Calu3 (cell line): ENCODE data around the gene GEMIN7. TPM values are rescaled to one million over a fixed set of nuclear protein-coding genes. Genes with fewer than 3 reads are reported as not detected.

ENCODE experiments used
- Bru-seq: library from RNA; stranded (reverse); fragments of 400-500 nt; gene quantifications from one replicate; lab custom pipeline; 2021; lab: Mats Ljungman, UMichigan
- BruChase-seq, 2 experiments: library from RNA; stranded (reverse); fragments of 400-500 nt; gene quantifications; one replicate each; lab custom pipeline; 2021; lab: Mats Ljungman, UMichigan
- BruUV-seq: library from RNA; stranded (reverse); fragments of 400-500 nt; replicated peaks from 2 replicates; lab custom pipeline; 2021; lab: Mats Ljungman, UMichigan
- CTCF ChIA-PET: fragments of 300-600 bp; sonication (Branson Sonifier 250); formaldehyde crosslinking; loops from one replicate; lab custom pipeline; 2022; ENCODE audit warnings: antibody characterized with exemption; lab: Charles Lee
- DNase-seq: peaks from one replicate; pipeline ENCODE4 v3.0.0; 2022
- H3K27ac Mint-ChIP-seq: one replicate; pipeline ENCODE4 v1.8.0; 2022; ENCODE audit warnings: mixed read lengths; ENCODE audit not compliant: unreplicated experiment
- H3K27me3 Mint-ChIP-seq: one replicate; pipeline ENCODE4 v1.8.0; 2022; ENCODE audit warnings: mixed read lengths; ENCODE audit not compliant: unreplicated experiment
- H3K36me3 Mint-ChIP-seq: one replicate; pipeline ENCODE4 v1.8.0; 2022; ENCODE audit warnings: mild to moderate bottlenecking, moderate library complexity, mixed read lengths; ENCODE audit not compliant: insufficient read depth, unreplicated experiment
- H3K4me1 Mint-ChIP-seq: one replicate; pipeline ENCODE4 v1.8.0; 2022; ENCODE audit warnings: mild to moderate bottlenecking, low read depth, mixed read lengths; ENCODE audit not compliant: unreplicated experiment
- H3K4me3 Mint-ChIP-seq: one replicate; pipeline ENCODE4 v1.8.0; 2022; ENCODE audit warnings: mild to moderate bottlenecking, low read depth, moderate library complexity, mixed read lengths; ENCODE audit not compliant: unreplicated experiment
- H3K9me3 Mint-ChIP-seq: one replicate; pipeline ENCODE4 v1.8.0; 2022; ENCODE audit warnings: low read depth, mixed read lengths; ENCODE audit not compliant: unreplicated experiment
- CTCF ChIP-seq: fragments of 200-600 bp; IDR thresholded peaks from one replicate; pipeline ENCODE4 v1.8.0; 2022; ENCODE audit warnings: antibody characterized with exemption; ENCODE audit not compliant: unreplicated experiment
- intact Hi-C: fragments of 100-400 bp; cut with micrococcal nuclease; formaldehyde crosslinking; loops from one replicate; pipeline ENCODE4 v1.10.0; 2022; ENCODE audit not compliant: unreplicated experiment
- long read RNA-seq: library from polyadenylated mRNA; stranded (forward); transcript quantifications from one replicate; pipeline ENCODE4 v2.0.0, GENCODE V29; 2022
- total RNA-seq: library from RNA; stranded (reverse); gene quantifications from 2 replicates; pipeline ENCODE4 v1.2.3, GENCODE V29; 2022

The GEMIN7 gene
- total RNA-seq (36.0 and 42.0 TPM in 2 replicates), Bru-seq, nascent RNA (percentile 79 among the genes with signal in this experiment), BruChase-seq, experiment 1, labeled RNA remaining after a 6-hour chase (percentile 83 among the genes with signal in this experiment), BruChase-seq, experiment 2, labeled RNA remaining after a 2-hour chase (percentile 88 among the genes with signal in this experiment)
- long read RNA-seq, transcript GEMIN7-202 (2 exons, 716 nt): major isoform, 19 of 67 reads
- long read RNA-seq, transcript GEMIN7-204 (3 exons, 576 nt): minor isoform, 9 of 67 reads
- long read RNA-seq, transcript GEMIN7-203 (2 exons, 848 nt): minor isoform, 10 of 67 reads
- long read RNA-seq, transcript GEMIN7-201 (3 exons, 1,657 nt): major isoform, 19 of 67 reads
- long read RNA-seq, partial matches to known transcripts: 3 of 67 reads
- long read RNA-seq, other reads (novel, unspliced or antisense): 7 of 67 reads

GRCh38 chr19:45079063-45079910 lies at the start of gene GEMIN7:
Gene GEMIN7 (plus strand): TSS chr19:45079260. CDS start chr19:45090115, 10,855 bp downstream.
- peaks cover 33% of the 10 kb centered on the region for H3K4me1 Mint-ChIP-seq
- TF ChIP-seq CTCF: peak; percentile 7
- H3K9me3 Mint-ChIP-seq: no peaks in the 10 kb centered on the region
- peak; percentile 92 for DNase-seq
- H3K27ac Mint-ChIP-seq: peak within 1 kb of the TSS; percentile 78
- BruUV-seq: no TSS peak
- H3K4me3 Mint-ChIP-seq: peak within 1 kb of the TSS; percentile 88
- intact Hi-C loops: no loop called here
- peaks cover 62% of the 10 kb centered on the region for H3K36me3 Mint-ChIP-seq
- CTCF ChIA-PET: interaction anchor here (1.0 kb wide), 1 partner anchor 13 kb away, joined by 4 read pairs; no protein-coding TSS in a partner anchor
- H3K27me3 Mint-ChIP-seq: no peaks in the 10 kb centered on the region

- intact Hi-C loops: no loop called here
- TF ChIP-seq CTCF: no peak
- Mint-ChIP-seq H3K27ac (no peak overlapping the region), H3K27me3 (no peaks in the 10 kb centered on the region), H3K4me3 (no peak overlapping the region), H3K9me3 (no peaks in the 10 kb centered on the region), H3K4me1 (no peaks in the 10 kb centered on the region), H3K36me3 (peaks cover 62% of the 10 kb centered on the region)
- BruUV-seq: no TSS peak
- CTCF ChIA-PET: no interaction called here
- no peak for DNase-seq
Observed at GRCh38 chr19:45030825-45031224, 48.2 kb upstream of the GEMIN7 start.

GRCh38 chr19:45032421-45032820 lies 46.6 kb upstream of the GEMIN7 start:
- Mint-ChIP-seq H3K9me3 (no peaks in the 10 kb centered on the region), H3K27me3 (no peaks in the 10 kb centered on the region), H3K27ac (no peak overlapping the region), H3K4me1 (no peaks in the 10 kb centered on the region), H3K4me3 (no peak overlapping the region), H3K36me3 (peaks cover 55% of the 10 kb centered on the region)
- TF ChIP-seq CTCF: no peak
- BruUV-seq: no TSS peak
- intact Hi-C loops: no loop called here
- DNase-seq: no peak
- CTCF ChIA-PET: interaction anchor here (0.6 kb wide), 2 partner anchors 33 to 49 kb away, joined by 3 read pairs; no protein-coding TSS in a partner anchor

GRCh38 chr19:45035755-45036154 lies 43.3 kb upstream of the GEMIN7 start:
- DNase-seq: no peak
- Mint-ChIP-seq H3K9me3 (no peaks in the 10 kb centered on the region), H3K4me3 (no peak overlapping the region), H3K4me1 (peaks cover 15% of the 10 kb centered on the region), H3K36me3 (peaks cover 73% of the 10 kb centered on the region), H3K27me3 (no peaks in the 10 kb centered on the region), H3K27ac (no peak overlapping the region)
- intact Hi-C loops: no loop called here
- CTCF ChIA-PET: no interaction called here
- BruUV-seq: no TSS peak
- TF ChIP-seq CTCF: no peak
